A172 (cell line): ENCODE results near the gene MPL. TPM values are rescaled to one million over a fixed set of nuclear protein-coding genes. Genes with fewer than 3 reads are reported as not detected.
"Not testable (repeated sequence)": the region's sequence is repeated elsewhere in the genome, so short reads cannot be mapped to it uniquely, and the experiment has no call there.

ENCODE experiments used
- DNase-seq: peaks from one replicate; pipeline ENCODE4 v3.0.0-alpha.2; 2015; ENCODE audit warnings: low spot score
- total RNA-seq: library from RNA; depleted of rRNA; stranded (reverse); fragments of >200 nt; shearing (Covaris generic); gene quantifications from 2 replicates; pipeline ENCODE4 v1.2.3, GENCODE V29; 2014; rRNA removed

Gene MPL
- total RNA-seq, 1 experiment from 2014 or later, result not detected

DNA sequence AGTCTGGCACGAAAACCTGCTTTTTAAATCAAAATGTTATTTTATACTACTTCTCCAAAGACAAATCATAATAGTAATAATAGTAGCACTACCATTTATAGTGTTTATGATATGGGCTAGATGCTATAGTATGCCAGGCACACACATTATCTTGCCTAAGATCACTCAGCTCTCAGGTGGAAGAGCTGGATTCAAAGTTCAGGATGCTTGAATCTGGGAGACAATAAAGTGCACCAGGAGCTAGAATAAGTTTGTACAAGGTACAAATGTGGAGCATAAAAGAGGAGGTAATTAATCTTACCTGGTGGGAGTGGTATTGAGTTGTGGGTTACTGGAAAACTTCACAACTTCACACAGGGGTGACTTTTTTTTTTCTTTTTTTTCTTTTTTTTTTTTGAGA is 40.2 kb downstream of the MPL start:
- DNase-seq, result no peak

GRCh38 chr1:43379476-43379875 is 41.9 kb downstream of the MPL start:
- no peak for DNase-seq

GRCh38 chr1:43381612-43382011 is 44.0 kb downstream of the MPL start:
- DNase-seq, result no peak

DNA sequence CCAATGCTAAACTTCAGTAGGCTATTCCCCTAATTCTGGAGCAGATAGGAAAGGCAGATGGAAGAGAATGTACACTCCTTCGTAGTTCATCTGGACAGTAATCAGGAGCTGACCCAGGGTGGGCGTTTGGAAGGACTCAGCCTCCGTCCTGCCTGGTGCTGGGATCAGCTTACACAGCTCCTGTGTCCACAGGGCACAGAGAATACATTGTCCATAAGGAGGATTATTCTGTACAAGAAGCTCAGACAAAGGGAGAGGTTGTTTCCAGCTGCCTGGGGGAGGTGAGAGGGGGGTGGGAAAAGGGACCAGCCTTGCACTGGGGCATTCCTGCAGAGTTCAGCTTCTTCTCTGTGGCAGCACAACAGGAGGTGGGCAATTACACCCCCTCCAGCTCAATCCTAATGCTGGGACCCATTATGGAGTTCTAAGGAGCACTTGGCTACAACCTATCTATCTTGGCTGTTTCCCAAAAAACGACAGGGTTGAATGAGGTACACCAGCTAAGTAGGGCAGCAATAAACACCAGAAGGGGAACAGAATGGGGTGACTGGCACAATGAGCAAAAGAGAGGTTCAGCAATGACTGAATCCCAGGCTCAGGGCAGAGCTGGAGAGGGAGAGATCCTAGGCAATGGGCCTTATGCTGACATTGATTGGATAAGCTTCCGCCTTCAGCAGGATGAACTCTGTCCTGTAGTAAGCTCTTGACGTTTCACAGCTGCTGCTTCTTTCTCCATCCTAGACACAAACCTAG is 44.6 kb downstream of the MPL start:
- no peak for DNase-seq

DNA sequence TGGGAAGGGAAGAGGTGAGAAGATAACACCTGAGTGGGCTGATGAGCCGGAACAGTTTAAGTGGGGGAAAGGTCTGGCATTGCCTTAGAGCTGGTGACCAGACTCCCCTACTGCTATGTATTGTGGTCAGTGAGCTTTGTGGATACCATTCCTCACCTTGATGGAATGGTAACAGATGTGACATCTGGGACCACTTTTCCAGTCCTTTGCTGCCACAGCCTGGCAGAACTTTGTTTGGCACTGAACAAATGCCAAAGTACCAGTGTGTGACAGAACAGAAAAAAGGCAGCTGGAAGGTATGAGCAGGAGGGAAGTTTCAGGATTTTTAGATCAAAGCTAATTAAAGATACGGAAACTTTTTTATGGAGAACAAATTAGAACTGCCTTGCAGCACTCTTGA is 45.8 kb downstream of the MPL start:
- no peak for DNase-seq

- DNase-seq, result no peak
Measured at GRCh38 chr1:43386676-43387075, 49.1 kb downstream of the MPL start.

DNA sequence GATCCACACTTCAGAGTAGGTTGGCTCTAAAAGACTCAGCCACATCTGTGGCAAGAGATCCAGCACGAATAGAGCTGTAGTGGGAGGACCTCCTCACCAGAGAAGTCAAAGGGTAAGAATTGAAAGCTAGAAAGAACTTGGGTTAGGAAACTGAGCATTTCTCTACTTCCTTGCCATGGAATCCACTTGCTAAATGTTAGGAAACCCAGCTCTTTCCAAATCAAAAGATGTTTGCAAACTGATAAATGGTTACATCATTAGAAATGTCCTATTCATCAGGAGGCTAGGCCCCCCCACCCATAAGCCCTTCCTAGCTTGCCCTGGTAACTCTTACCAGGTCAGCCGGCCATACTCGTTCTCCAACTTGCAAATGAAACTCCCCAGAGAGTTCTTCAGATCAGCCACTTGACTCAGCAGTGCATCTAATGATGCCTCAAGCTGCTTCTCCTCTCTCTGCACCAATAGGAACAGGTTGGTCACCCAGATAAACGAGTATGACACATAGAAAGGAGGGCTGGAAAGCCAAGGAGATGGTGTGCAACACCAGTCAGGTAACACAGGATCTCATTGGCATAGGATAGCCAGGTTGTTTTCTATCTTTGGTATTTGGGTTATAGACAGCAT is 50.5 kb downstream of the MPL start:
- no peak for DNase-seq

DNA sequence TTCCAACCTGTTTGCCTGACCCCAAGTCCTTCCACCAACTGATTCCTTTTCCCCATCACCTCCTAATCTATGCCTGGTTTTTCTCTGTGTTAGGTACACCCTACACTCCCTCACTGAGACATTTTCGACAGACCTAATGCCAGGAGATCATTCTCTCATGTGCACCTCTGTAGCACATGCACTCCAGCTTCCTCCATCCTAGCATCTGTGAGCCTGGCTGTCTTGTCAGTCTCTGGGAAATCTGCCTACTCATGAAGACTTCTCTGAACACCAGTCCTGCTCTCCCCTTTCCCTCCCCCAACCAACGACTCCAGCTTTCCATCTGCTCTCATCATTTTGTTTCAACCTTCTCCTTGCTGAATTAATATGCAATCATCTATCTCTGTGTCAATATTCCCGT is 51.0 kb downstream of the MPL start:
- no peak for DNase-seq

- peak; percentile 91 for DNase-seq
Measured at GRCh38 chr1:43389326-43390313, 52.0 kb downstream of the MPL start, which contains the start of the genes MED8 and SZT2. TSS of gene MED8 (minus strand) at chr1:43389800. CDS start at chr1:43389764, 36 bp downstream. TSS of gene SZT2 (plus strand) at chr1:43389899. CDS start at chr1:43389969, 70 bp downstream.

DNA sequence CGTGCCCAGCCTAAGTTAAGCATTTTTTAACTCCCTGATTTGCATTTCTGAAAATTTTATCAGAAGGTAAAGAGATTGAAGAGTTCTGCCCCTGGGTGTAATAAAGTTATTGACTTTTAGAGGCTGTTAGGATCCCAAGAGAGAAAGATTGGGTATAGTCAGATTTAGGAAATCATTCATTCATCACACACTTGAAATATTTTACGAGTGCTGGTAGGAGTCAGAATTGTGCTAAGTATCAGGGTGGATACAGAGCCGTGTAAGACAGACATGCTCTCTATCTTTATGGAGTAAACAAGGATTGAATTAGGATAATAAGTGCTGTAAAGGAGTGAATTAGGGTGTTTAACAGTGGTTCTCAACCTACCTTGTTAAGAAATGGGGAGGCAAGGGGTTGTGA is 55.1 kb downstream of the MPL start:
- DNase-seq, result no peak

DNA sequence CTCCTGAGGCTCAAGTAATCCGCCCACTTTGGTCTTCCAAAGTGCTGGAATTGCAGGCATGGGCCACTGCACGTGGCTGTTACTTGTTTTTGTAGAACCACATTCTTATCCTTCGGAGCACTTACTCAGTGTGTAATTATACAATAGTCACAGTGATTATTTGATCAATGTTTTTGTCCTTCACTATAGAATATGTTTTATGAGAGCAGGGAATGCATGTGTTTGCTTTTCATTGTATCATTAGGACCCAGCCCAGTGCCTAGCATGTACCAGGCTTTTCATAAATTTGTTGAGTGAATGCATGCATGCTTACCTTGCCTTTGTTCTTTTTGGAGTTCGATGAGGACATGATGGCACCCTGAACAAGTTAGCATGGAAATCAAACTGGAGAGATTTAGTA is 57.9 kb downstream of the MPL start:
- DNase-seq, result no peak

DNA sequence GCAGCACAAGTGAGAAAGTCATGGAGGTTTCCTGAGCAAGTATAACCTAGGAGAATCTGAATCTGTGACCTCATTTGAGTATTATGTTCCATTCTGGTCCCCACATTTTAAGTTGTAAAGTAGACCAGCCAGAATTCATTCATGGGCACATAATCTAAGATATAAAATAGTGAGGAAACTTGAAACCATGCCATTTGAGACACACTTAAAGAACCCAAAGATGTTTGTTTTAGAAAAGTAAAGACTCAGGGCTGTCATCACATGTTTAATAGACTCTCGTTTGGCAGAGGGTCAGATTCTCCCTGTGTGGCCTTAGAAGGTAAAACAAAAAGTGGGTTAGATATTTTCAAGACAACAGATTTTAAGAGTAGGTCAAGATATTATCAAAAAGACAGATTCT is 58.4 kb downstream of the MPL start:
- no peak for DNase-seq

DNA sequence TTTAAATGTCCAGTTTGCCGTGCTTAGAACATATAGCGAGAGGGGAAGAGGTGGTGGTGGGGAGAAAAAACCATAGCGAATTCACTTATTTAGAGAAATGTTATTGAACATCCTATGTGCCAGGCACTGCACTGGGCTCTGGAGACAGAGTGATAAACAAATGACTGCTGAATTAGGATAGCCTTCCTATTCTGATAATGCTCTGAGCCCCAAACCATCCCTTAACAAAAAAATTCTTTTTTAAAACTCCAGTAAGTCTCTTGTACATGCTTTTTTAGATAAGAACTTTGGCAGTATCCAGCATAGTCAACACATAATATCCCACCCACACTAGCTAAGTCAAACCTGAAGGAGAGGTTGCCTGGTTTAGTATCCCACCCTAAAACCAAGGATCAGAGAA is 60.6 kb downstream of the MPL start:
- no peak for DNase-seq

DNA sequence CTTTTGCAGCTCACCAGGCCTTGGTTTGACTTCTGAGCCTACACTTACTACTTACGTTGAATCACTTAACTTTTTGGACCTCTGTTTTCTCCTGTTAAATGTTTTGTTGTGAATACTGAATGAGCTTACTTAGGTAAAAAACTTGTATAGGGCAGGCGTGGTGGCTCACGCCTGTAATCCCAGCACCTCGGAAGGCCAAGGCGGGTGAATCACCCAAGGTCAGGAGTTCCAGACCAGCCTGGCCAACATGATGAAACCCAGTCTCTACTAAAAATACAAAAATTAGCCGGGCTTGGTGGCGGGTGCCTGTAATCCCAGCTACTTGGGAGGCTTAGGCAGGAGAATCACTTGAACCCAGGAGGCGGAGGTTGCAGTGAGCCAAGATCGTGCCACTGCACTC is 62.8 kb downstream of the MPL start:
- DNase-seq, result not testable (repeated sequence)

GRCh38 chr1:43402089-43402865 is 64.7 kb downstream of the MPL start:
- no peak for DNase-seq

Other genes starting within 250 kb of the MPL start
- gene EBNA1BP2, start 165.5 kb upstream of the MPL start, total RNA-seq, result 167 and 244 TPM in 2 replicates
- 0.12 and 0.98 TPM in 2 replicates for gene CFAP57, start 165.5 kb upstream of the MPL start, total RNA-seq
- gene TMEM125, start 67.8 kb upstream of the MPL start, total RNA-seq, result not detected in 2 replicates
- not detected in 2 replicates for gene C1orf210, start 52.2 kb upstream of the MPL start, total RNA-seq
- gene TIE1, start 36.8 kb upstream of the MPL start, total RNA-seq, result 0.41 and 3.2 TPM in 2 replicates
- 190 and 245 TPM in 2 replicates for gene CDC20, start 21.2 kb downstream of the MPL start, total RNA-seq
- gene ELOVL1, start 30.2 kb downstream of the MPL start, total RNA-seq, result 101 and 103 TPM in 2 replicates
- gene MED8, start 52.0 kb downstream of the MPL start, total RNA-seq, result 76.1 and 80.9 TPM in 2 replicates
- gene SZT2, start 52.1 kb downstream of the MPL start, total RNA-seq, result 6.6 and 9.7 TPM in 2 replicates
- gene HYI, start 116.1 kb downstream of the MPL start, total RNA-seq, result not detected in 2 replicates
- gene PTPRF, start 193.1 kb downstream of the MPL start, total RNA-seq, result 25.2 and 27.4 TPM in 2 replicates